OCI-LY1 (cell line): Measurements from ENCODE around the gene COL16A1.

Source experiments
- EZH2 ChIP-seq: fragments of 200-600 bp; sonication (generic), shearing (Covaris generic); IDR thresholded peaks from 2 replicates; pipeline ENCODE4 v1.8.0; 2017; ENCODE audit warnings: borderline replicate concordance, mixed run types, mild to moderate bottlenecking, antibody characterized with exemption, low read length, moderate library complexity, mixed read lengths
- TF ChIP-seq, protein P1 (sequence below): fragments of 200-600 bp; sonication (generic), shearing (Covaris generic); IDR thresholded peaks from 2 replicates; pipeline ENCODE4 v1.5.1; 2017; ENCODE audit warnings: mild to moderate bottlenecking, antibody characterized with exemption, low read length, moderate library complexity, mixed read lengths

DNA sequence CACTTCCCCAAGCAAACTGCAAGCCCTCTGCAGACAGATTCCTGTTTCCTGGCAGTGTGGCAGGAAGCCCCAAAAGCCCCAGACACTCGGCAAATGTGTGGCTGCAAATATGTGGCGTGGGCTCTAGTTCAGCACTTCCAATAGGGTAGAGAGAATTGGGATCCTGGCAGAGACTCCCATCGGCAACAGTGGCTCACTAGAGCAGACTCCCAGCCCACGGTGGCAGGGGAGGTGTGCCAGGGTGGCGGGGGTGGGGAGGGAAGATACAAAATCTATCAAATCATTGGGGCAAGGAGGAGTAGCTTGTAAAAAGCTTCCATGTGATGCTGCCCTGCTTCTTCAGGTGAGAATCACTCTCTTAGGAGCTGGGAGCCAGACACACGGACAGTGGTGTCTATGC lies 25.9 kb downstream of the COL16A1 start:
- TF ChIP-seq, protein P1, sequence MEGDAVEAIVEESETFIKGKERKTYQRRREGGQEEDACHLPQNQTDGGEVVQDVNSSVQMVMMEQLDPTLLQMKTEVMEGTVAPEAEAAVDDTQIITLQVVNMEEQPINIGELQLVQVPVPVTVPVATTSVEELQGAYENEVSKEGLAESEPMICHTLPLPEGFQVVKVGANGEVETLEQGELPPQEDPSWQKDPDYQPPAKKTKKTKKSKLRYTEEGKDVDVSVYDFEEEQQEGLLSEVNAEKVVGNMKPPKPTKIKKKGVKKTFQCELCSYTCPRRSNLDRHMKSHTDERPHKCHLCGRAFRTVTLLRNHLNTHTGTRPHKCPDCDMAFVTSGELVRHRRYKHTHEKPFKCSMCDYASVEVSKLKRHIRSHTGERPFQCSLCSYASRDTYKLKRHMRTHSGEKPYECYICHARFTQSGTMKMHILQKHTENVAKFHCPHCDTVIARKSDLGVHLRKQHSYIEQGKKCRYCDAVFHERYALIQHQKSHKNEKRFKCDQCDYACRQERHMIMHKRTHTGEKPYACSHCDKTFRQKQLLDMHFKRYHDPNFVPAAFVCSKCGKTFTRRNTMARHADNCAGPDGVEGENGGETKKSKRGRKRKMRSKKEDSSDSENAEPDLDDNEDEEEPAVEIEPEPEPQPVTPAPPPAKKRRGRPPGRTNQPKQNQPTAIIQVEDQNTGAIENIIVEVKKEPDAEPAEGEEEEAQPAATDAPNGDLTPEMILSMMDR: no peak
- no peak for TF ChIP-seq EZH2
